Measurements from ENCODE around the gene DQX1.

DNA sequence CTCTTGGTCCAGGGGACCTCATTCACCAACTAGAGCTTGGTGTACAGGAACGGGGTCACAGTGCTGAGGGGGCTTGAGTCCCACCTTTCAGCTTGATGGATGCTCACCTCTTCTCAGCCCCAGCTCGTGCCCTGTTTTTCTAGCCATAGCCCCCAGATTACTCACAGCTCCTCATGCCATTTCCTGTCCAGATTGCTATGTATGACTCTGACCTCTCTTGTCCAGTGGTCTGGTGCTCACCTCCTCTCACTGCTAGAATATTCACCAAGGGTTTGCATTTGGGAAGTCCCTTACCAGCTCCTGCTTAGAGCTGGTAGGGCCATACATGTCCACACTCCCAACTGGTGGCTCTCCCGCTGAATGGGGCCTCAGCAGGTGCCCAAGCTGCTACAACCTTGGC, 32.5 kb downstream of the DQX1 start:
- no peak for TF ChIP-seq POLR2AphosphoS5 (IDR thresholded peaks at IDR 0.05)
- TF ChIP-seq POLR2A (IDR thresholded peaks at IDR 0.05): no peak
- TF ChIP-seq, protein P1, sequence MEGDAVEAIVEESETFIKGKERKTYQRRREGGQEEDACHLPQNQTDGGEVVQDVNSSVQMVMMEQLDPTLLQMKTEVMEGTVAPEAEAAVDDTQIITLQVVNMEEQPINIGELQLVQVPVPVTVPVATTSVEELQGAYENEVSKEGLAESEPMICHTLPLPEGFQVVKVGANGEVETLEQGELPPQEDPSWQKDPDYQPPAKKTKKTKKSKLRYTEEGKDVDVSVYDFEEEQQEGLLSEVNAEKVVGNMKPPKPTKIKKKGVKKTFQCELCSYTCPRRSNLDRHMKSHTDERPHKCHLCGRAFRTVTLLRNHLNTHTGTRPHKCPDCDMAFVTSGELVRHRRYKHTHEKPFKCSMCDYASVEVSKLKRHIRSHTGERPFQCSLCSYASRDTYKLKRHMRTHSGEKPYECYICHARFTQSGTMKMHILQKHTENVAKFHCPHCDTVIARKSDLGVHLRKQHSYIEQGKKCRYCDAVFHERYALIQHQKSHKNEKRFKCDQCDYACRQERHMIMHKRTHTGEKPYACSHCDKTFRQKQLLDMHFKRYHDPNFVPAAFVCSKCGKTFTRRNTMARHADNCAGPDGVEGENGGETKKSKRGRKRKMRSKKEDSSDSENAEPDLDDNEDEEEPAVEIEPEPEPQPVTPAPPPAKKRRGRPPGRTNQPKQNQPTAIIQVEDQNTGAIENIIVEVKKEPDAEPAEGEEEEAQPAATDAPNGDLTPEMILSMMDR (IDR thresholded peaks at IDR 0.05): no peak

Data from suprapubic skin (tissue), 4 donors.